Dedifferentiated amniotic fluid mesenchymal stem cell (primary cell): ENCODE data around the gene TADA2A.
"Not testable (repeated sequence)": the region's sequence is repeated elsewhere in the genome, so short reads cannot be mapped to it uniquely, and the experiment has no call there.

ENCODE experiments used
- DNase-seq: peaks from one replicate; pipeline ENCODE4 v3.0.0-alpha.2; 2016; ENCODE audit errors: extremely low spot score

Gene TADA2A

GRCh38 chr17:37399265-37399803, 7.4 kb upstream of the TADA2A start:
- no peak for DNase-seq

DNA sequence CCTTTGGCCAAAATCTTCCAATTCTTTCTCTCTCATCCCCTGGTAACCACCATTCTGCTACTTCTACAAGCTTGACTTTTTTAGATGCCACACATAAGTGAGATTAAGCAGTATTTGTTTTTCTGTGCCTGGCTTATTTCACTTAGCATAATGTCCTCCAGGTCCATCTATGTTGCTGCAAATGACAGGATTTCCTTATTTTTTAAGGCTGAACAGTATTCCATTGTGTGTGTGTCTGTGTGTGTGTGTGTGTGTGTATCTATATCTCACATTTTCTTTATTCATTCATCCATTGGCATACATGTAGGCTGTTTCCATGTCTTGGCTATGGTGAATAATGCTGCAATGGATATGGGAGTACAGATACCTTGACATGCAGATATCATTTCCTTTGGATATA, 6.2 kb upstream of the TADA2A start:
- DNase-seq, result no peak

DNA sequence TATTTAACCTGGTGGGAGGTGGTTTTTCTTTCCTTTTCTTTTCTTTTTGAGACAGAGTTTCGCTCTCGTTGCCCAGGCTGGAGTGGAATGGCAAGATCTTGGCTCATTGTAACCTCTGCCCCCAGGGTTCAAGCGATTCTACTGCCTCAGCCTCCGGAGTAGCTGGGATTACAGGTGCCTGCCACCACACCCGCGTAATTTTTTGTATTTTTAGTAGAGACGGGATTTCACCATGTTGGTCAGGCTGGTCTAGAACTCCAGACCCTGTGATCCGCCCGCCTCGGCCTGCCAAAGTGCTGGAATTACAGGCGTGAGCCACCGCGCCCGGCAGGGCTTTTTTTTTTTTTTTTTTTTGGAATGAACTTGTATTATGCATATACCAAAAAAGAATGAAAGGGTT, 1.2 kb upstream of the TADA2A start:
- not testable (repeated sequence) for DNase-seq

- no peak for DNase-seq
These were observed 591 bp upstream of the TADA2A start for GRCh38 chr17:37405955-37406634.

- DNase-seq, result not testable (repeated sequence)
These were observed 1.4 kb downstream of the TADA2A start for GRCh38 chr17:37408145-37408479.

GRCh38 chr17:37410357-37410756, 3.7 kb downstream of the TADA2A start:
- no peak for DNase-seq

GRCh38 chr17:37413875-37414519, 7.3 kb downstream of the TADA2A start:
- no peak for DNase-seq

- no peak for DNase-seq
These were observed 11.2 kb downstream of the TADA2A start for GRCh38 chr17:37417852-37418251.

GRCh38 chr17:37422971-37423625, 16.4 kb downstream of the TADA2A start:
- DNase-seq, result no peak

- no peak for DNase-seq
These were observed 18.6 kb downstream of the TADA2A start for GRCh38 chr17:37425268-37425667.

DNA sequence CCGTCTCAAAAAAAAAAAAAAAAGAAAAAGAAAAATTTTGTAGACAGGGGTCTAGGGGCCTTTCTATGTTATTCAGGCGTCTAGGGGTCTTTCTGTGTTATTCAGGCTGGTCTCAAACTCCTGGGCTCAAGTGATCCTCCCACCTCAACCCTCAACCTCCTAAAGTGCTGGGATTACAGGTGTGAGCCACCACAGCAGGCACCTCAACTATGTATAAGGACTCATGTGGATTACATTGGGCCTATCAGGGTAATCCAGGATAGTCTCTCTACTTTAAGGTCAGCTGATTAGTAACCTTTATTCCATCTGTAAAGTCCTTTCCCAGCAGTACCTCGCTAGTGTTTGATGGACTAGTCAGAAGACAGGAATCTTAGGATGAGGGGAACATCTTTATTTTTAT, 22.4 kb downstream of the TADA2A start:
- no peak for DNase-seq

DNA sequence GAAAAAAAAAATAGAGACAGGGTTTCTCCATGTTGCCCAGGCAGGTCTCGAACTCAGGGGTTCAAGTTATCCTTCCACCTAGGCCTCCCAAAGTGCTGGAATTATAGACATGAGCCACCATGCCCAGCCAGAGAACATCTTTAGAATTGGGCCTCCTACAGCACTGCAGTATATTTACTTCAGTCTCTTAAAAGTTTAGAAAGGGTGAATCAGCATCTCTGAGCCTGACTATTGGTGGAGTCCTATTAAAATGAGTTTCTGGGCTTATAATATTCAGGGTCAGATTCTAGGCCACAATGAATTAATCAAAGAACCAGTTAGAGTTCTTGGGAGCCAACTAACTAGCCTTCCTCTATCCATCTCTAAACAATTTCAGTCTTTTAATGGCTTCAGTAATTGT, 22.8 kb downstream of the TADA2A start:
- DNase-seq, result no peak

GRCh38 chr17:37430051-37430627, 23.5 kb downstream of the TADA2A start:
- peak; percentile 34 for DNase-seq

DNA sequence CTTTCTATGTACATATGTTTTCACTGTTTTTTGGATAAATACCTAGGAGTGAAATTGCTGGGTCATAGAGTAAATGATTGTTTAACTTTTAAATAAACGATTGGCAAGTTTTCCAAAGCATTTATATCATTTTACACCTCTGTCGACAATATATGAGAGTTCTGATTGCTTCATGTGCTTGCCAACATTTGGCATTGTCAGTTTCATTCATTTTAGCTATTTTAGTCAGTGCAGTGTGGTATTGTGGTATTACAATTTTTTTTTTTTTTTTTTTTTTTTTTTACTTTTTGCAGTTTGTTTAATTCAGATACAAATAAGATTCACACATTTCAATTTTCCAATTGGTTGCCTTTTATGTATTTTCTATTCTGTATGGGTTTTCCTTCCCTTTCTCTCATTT, 26.0 kb downstream of the TADA2A start:
- DNase-seq, result no peak

DNA sequence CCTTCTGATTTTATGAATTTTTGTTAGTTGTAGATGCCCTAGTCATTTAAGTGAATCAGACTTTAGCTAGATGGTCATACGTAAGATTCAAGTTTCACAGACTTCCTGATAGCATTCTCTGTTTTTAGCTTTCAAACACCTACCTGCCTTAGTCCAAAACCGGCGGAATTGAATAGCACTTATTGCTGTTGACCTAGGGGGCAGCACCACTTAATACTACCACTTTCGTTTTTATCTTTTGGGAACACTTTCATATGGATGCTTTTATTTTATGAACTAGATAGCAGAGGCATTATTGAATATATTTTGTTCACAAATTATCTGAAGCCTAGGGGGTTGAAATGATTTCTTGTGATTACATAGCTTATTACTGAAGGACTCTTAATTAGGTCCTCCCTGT, 31.5 kb downstream of the TADA2A start:
- DNase-seq, result no peak

DNA sequence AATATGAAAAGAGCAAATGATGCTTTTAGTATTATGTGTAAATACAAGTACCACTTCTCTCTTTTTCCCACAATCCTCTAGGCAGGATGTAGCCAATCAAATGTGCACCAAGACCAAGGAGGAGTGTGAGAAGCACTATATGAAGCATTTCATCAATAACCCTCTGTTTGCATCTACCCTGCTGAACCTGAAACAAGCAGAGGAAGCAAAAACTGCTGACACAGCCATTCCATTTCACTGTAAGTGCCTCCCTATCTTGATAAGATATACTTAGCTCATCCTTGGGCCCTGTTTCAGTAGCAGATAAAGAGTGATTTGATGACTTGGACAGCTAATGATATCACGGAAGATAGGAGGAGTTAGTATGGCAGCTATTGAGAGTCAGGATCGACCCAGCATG, 33.7 kb downstream of the TADA2A start:
- no peak for DNase-seq

DNA sequence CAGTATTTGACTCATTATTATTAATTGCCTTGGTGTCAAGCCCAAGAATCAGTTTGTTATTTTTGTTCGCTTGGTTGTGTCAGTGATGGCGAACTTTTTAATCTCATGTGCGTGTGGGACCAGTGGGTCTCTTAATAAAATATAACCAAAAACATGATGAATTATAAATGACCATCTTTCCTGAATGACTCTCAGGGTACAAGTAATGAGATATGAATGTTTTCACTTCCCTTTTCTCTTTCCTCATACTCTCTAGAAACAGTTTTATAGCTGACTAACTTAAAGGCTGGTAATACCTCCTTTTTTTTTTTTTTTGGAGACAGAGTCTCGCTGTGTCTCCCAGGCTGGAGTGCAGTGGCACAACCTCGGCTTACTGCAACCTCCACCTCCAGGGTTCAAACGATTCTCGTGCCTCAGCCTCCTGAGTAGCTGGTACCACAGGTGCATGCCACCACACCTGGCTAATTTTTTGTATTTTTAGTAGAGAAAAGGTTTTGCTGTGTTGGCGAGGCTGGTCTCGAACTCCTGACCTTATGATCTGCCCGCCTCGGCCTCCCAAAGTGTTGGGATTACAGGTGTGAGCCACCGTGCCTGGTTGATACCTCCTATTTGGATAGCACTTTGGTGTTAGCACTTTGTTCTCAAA, 34.8 kb downstream of the TADA2A start:
- not testable (repeated sequence) for DNase-seq

DNA sequence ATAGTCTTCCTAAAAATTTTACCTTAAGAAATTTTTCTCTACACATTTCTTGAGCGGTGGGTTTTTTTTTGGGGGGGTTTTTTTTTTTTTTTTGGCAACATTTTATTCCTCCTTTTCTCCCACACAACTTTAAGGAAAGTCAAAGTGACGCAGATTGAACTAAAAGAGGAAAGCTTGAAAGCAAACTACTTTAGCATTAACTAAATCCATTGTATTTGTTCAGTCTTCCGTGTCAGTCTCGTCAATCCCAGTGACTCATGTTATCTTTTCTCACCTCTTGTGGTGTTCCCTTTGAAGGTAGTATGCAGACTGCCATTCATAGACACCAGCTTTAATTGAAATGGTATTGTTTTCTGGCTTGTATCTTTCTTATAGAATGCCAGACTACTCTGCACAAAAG, 39.3 kb downstream of the TADA2A start:
- DNase-seq, result no peak

GRCh38 chr17:37447641-37448040, 41.0 kb downstream of the TADA2A start:
- no peak for DNase-seq

GRCh38 chr17:37450112-37450511, 43.4 kb downstream of the TADA2A start:
- no peak for DNase-seq

- DNase-seq, result not testable (repeated sequence)
These were observed 51.1 kb downstream of the TADA2A start for GRCh38 chr17:37457801-37458200.

GRCh38 chr17:37458805-37459204, 52.1 kb downstream of the TADA2A start:
- no peak for DNase-seq
